GM03348 (cell line): ENCODE measurements around the gene TWSG1.

Experiments
- DNase-seq: peaks from one replicate; pipeline ENCODE4 v3.0.0; 2012; ENCODE audit warnings: low spot score

Gene TWSG1

DNA sequence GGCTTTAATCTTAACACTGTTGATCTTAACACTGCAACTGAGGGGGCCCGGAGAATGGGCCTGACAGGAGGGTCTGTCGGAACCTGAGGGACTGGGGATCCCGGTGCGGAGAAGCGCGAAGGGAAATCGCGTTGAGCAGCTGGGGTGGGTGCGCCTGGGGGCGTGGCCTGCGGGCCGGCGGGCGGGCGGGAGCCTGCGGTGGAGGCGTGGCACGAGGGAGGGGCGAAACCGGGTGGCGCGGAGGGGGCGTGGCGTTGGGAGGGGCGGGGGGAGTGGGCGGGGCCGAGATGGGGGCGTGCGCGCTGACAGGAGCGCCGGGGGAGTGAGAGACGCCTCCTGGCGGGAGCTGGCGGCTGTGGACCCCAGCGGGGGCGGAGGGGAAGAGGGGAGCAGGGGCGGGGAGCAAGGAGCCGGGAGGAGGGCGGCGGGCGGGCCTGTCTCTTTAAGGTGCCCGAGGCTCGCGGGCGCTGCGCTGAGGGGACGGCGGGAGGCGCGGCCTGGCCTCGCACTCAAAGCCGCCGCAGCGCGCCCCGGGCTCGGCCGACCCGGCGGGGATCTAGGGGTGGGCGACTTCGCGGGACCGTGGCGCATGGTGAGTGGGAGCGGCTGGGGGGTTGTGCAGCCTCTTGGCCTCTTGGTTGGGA lies at the start of gene TWSG1:
Gene TWSG1 (plus strand): TSS at position 445 of the 644 bp plus-strand sequence. CDS start 2,457 bp downstream, outside the sequence.
- peak; percentile 100 for DNase-seq

DNA sequence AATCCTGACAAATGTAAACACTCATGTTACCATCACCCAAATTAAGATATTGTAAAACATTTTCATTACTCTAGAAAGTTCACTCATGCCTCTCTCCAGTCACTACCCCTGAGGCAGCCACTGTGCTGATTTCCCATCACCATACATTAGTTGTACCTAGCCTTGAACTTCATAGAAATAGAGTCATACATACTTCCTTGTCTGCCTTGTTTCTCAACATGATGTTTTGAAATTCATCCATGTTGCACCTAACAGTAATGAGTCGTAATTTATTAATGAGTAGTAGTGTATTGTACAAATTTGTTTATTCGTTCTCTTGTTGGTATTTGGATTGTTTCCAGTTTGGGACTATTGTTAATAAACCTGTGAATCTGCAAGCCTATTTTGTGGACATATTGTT lies 49.0 kb upstream of the TWSG1 start:
- DNase-seq, result no peak

DNA sequence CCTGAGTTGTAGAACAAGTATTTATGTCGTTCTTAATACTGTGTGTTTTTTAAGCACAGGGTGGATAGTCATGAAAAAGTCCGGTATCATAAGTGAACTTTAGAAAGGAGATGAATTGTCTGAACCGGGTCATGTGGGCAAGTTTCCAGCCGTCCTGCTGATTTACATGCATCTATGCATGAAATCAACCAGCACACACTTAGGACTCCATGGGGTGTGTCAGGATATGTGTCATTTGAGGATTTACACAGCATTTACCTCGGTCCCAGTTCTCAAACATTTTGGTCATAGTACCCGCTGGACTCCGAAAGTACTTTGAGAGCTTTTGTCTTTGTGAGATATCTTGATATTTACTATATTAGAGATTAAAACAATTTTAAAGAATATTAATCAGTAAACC lies 47.5 kb upstream of the TWSG1 start:
- no peak for DNase-seq

DNA sequence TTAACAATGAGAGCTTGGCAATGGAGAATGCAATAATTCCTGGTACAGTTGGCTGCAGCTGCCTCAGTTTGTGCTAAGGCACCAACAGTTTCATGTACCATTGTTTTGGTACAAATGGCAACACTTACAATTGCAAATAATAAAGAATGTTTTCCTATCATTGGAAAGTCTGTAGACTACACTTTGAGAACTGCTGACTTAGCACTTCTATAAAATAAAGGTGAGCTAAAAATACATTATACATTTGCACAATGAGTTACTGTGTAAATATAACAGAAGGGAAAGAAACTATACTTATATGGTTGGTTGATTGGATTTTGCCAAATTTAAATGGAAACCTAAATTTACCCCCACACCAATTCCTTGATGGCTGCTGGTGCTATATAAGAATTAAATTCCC lies 44.9 kb upstream of the TWSG1 start:
- DNase-seq, result no peak

DNA sequence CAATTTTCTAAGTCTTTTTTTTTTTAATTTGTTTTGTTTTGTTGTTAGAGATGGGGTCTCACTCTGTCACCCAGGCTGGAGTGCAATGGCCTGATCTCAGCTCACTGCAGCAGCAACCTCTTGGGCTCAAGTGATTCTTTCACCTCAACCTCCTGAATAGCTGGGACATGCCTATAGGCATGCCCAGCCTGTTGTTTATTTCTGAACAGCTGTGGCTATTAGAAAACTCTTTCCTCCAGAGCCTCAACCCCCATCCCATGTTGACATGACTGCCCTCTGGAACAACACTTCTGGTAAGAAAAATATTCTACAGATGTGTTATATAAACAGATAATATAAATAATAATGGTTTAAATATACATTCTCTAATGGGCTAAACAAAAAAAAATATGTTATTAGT lies 44.4 kb upstream of the TWSG1 start:
- no peak for DNase-seq

DNA sequence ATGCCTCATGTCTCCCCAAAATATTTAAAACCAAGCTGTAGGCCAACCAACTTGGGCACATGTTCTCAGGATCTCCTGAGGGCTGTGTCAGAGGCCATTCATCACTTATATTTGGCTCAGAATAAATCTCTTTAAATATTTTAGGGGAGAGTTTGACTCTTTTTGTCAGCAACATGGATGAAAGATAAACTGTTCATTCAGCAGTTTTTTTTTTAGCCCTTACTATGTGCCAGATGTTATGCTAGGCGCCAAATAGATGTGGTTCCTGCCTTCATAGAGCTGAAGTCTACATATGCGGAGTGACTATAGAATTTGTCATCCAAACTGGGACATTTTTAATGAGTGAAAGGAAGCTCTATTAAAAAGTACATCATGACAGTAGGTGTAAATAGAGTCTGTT lies 42.5 kb upstream of the TWSG1 start:
- no peak for DNase-seq

DNA sequence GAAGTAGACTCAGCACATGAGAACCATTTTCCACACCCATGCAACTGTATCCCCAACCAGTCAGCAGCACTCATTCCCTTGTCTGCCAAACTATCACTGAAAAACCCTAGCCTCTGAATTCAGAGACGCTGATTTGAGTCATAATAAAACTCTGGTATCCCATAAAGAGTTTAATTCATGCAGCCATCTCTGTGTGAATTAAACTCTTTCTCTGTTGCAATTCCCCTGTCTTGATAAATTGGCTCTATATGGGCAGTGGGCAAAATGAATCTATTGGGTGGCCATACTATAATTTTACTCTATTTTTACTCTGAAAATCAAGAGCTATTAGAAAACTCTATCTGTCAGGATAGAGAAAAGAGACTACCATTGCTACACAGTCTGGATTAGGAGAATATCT lies 40.6 kb upstream of the TWSG1 start:
- no peak for DNase-seq

DNA sequence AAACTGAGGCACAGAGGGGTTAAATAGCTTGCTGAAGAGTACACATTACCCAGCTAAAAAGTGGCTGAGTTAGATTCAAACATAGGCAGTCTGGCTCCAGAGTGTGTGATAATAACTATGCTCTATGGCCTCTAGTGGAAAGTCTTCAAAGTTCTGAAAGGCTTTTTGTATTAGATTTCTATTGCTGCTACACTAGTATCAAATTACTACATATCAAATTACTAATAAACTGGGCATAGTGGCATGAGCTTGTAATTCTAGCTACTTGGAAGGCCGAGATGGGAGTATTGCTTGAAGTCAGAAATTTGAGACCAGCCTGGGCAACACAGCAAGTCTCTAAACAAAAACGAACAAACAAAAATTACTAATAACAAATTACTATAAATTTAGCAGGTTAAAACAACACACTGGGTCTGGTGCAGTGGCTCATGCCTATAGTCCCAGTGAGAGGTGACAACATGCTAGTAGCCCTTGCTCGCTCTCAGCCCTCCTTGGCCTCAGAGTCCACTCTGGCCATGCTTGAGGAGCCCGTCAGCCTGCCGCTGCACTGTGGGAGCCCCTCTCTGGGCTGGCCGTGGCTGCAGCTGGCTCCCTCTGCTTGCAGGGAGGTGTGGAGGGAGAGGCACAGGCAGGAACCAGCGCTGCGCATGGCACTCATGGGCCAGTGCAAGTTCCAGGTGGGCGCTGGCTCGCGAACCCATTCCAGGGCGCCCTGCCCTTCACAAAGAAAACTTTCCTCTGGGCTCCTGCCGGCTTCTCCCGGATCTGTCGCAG lies 38.2 kb upstream of the TWSG1 start:
- no peak for DNase-seq

DNA sequence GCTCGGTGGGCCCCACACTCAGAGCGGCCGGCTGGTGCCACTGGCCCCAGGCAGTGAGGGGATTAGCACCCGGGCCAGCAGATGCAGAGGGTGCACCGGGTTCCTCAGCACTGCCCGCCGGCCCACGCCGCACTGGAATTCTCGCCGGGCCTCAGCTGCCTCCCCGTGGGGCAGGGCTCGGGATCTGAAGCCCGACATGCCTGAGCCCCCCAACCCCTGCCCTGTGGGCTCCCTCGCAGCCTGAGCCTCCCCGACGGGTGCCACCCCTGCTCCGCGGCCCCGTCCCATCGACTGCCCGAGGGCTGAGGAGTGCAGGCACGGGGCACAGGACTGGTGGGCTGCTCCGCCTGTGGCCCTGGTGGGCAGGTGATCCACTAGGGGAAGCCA lies 37.6 kb upstream of the TWSG1 start:
- no peak for DNase-seq

DNA sequence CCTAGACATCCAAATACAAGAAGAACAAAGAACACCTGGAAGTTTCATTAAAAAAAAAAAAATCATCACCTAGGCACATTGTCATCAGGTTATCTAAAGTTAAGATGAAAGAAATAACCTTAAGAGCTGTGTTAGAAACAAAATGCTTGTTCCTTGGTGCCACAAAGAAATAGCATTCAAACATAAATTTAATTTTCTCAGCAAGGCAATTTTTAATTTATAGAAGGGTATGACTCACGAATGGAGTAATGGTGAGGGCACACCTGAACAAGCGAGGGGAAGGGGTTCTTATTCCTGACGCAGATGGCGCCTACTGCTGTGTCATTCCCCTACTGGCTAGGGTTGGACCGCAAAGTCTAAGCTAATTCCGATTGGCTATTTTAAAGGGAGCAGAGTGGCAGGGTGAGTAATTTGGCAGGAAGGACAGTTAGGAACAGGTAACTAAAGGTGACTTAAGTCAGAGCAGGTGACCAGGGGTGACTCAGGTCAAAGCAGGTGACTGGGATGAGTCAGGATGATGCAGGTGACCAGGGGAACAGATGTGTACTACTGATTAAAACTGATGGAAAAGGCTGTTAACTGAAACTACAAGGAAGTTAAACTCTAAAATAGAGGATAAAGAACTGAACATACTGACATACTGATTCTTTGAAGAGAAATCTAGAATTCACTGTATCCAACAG lies 30.0 kb upstream of the TWSG1 start:
- DNase-seq, result no peak

DNA sequence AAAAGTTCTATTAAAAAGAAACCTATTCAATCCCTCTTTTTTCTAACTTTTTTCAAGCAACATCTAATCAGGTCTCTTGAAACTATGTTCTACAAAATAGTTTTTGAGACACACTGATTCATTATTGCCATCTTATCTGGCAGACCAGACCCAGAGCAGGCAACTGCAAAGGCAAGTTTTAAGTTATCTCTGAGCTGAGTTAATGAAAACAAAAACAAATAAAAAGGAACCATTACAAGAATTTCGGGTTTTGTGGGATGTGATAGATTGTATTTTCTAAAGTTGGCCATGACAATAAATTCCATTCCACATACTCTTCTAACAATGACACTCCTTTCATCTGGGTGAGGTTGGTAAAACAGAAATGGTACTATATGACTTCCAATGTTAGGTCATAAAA lies 15.2 kb upstream of the TWSG1 start:
- DNase-seq, result peak; percentile 18

DNA sequence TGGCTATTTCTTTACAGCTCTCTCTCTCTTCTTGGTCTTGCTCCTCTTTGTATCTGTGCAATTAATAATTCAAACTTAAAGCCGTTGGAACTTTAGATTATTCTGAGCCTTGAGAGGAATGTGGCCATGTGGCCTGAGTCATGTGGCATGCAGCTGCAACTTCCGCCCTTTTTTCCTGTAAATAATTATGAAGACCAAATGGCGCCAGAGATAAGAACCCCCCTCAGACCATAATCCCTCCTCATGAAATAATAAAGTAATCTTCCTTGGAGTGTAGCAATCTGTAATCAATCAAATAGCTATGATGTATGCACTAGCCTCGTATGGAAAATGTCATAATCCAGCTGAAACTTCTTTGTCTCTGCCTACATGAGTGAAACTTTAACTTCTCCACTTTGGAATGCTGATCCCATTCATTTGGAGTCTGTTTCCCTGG lies 13.5 kb upstream of the TWSG1 start:
- peak; percentile 33 for DNase-seq

DNA sequence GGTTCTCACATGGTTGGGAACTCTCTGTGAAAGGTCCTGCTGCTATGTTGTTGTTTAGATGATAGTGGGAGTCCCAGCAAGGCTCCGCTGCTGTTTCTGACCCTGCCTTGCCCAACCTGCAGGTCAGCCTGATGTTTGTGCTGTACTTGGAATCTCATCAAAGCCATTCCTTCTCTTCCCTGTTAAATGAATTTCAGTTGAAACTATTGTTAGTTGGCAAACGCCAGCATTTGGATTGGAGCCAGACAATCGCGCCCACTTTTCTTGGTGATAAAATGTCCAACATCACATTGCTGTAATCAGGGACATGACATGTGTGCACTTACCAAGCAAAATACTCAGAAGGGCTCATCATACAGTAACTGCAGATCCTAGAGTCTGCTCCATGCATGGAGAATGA lies 12.8 kb upstream of the TWSG1 start:
- DNase-seq, result no peak

DNA sequence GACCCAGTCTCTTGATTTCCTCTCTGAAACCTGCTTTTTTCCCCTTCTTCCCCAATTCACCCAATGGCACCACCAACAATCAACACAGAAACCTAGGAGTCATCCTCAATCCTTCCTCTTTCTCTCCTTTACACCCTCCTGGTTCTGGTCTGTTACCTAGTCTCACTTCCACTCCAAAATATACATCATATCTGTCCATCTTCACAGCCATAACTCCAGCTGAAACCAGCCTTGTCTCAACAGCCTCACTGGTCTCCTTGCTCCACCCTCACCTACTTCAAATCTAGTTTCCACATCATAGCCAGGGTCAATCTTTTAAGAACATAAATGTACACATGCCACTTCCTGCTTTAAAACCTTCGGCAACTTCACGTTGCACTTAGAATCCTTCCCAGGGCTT lies 11.8 kb upstream of the TWSG1 start:
- DNase-seq, result no peak

DNA sequence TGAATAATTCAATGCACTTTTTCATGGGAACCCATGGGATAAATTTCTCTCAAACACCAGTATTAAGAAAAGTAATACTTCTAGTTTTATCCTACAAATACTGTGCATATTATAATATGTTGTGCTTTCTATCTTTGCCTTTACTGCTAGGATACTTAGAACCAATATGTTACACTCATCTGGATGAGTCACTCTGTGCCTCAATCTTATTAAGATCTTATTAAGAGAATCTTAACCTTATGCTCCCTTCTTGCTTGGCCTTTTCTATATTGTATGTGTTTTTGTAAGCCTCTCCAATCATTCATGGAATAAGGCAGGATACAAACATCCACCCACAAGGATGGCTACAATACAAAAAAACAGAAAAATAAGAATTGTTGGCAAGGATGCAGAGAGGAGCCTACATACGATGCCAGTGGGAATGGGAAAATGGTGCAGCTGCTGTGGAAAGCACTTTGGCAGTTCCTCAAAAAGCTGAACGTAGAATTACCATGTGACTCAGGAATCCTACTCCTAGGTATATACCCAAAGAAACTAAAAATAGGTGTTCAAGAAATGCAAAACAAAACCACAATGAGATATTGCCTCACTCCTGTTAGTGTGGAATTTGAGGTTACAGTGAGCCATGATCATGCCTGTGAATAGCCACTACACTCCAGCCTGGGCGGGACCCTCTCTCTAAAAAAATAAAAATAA lies 10.7 kb upstream of the TWSG1 start:
- no peak for DNase-seq

DNA sequence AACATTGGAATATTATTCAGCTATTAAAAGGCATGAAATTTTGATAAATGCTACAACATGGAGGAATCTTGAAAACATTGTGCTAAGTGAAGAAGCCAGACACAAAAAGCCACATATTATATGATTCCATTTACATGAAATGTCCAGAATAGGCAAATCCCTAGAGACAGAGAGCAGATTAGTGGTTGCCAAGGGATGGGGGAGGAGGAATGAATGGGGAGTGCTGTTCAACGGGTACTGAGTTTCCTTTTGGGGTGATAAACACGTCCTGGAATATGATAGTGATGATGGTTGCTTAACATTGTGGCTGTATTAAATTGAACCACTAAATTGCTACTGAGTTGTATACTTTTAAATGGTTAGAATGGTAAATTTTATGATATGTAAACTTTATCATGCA lies 8.9 kb upstream of the TWSG1 start:
- DNase-seq, result no peak

DNA sequence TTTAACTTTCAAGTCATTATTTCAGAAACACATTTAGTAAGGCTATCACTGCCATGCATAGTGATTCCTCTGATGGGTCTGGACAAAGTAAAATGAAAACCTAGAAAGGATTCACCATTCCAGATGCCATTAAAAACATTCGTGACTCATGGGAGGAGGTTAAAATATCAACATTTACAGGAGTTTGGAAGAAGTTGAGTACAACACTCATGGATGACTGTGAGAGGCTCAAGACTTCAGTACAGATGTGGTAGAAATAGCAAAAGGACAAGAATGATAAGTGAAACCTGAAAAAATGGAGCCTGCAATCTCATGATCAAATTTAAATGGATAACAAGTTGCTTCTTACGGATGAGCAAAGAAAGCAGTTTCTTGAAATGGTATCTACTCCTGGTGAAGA lies 5.8 kb upstream of the TWSG1 start:
- no peak for DNase-seq

DNA sequence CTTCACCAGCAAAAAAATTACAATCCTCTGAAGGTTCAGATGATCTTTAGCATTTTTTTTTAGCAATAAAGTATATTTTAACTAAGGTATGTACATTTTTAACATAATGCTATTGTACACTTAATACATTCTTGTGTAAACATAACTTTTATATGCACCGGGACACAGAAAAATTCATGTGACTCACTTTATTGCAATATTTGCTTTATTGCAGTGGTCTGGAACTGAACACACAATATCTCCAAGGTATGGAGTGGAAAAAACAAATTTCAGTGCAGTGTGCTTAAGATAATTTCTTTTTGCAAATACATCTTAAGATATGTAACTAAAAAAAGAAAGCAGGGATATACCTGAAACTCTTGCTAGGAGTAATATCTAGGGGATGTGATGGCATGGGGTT lies 5.1 kb upstream of the TWSG1 start:
- no peak for DNase-seq

DNA sequence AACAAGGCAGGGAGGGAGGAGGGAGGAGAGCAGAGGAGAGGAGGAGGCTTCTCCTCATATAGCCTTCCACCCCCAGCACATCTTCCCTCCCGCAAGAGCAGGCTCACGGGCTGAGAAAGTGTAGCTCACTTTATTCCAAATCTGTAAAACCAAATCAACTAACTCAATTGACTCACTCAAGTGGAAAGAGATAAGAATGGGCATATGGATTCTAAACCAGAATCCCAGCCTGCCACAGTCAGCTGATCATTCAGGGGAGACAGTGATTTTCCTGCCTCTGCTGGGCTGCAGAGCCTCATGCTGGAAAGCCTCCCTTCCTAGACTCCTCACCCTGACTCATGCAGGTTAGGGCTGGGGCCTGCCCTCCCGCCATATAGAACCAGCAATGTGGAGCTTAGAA lies 4.2 kb upstream of the TWSG1 start:
- DNase-seq, result no peak

DNA sequence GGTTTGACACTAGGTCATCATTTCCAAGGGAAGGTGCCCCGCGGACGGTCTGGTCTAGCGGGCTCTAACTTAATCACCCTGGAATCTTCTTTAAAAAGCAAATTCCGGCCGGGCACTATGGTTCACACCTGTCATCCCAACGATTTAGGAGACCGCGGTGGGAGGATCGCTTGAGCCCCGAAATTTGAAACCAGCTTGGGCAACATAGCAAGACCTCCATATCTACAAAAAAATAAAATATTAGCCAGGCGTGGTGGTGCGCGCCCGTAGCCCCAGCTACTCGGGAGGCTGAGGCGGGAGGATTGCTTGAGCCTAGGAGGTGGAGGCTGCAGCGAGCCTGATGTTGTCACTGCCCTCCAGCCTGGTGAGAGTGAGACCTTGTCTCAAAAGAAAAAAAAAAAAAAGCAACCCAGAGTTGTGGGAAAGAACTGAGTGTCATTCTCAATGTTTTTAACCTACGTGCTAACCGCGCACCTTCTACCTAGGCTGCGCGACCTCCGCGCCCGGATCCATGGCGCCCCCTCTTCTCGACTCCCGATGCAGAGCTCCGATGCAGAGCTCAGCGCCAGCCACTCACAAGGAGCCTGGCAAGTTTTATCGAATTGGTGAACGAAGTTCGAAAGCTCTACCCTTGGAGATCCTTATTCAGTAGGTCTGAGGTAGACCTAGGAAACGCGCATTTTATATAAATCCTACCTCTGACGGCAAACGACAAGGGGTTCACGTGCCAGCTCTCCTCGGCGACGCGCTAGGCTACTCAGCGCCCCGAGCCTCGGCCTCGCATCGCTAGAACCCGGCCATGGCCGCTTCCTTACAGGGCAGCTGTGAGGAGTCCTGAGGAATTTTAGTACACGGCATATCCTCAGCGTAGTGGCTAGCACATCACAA lies 888 bp upstream of the TWSG1 start:
- DNase-seq, result no peak

DNA sequence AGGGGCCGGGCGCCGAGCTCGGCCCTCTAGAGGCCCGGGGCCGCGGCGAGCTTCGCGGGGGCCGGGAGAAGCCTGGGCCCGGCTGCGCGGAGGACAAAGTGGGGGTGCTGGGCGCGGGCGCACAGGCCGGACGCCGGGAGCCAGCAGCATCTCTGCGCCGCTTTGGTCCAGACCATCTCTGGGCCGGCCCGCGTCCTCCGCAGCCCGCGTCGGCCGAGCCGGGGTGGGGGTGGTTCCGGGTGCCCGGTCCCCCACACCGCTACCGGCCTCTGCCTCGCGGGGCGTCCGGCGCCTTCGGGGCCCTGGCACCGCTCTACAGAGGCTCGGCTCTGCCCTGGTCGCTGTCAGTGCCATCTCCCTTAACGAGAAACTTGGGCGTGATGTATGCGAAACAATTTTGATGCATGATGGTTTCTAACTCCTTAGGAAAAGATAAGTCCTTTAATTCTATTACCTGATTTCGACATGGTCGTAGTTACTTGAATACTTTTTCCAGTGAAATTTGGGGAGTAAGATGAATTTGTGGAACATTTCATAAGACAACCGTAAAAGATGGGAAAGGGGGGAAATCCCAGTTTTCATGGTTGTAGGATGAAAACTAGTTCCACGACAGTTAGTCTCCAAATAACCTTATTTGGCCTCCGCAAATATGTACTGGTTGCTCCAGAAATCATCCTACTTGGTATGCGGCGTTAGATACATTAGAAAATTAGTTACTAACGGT lies 562 bp downstream of the TWSG1 start:
- peak; percentile 73 for DNase-seq
